Measurements from ENCODE around the gene RSPH3.
A peak's percentile ranks its signal among the peaks of the same experiment; 100 is the strongest.

Gene RSPH3

GRCh38 chr6:158999666-159000403 is at the start of gene RSPH3:
TSS of gene RSPH3 (minus strand) at chr6:159000202. CDS start at chr6:158999550, 652 bp downstream.
- Histone ChIP-seq H3K27me3 (ENCODE audit: control insufficient read depth, insufficient read depth, low read length) (no peaks in the 10 kb centered on the region), H3K27ac (ENCODE audit: low read depth, low read length) (peak within 1 kb of the TSS; percentile 82), H3K9ac (ENCODE audit: low read length) (peak within 1 kb of the TSS; percentile 78), H3K4me3 (ENCODE audit: low read length) (peak within 1 kb of the TSS; percentile 98), H3K4me1 (ENCODE audit: control insufficient read depth, insufficient read depth, low read length) (peaks cover 5% of the 10 kb centered on the region), H3K36me3 (ENCODE audit: control insufficient read depth, insufficient read depth, low read length) (no peaks in the 10 kb centered on the region)

GRCh38 chr6:159047891-159048685 is 48.1 kb upstream of the RSPH3 start:
- no peak overlapping the region for H3K9ac ChIP-seq (ENCODE audit: low read length)
- no peaks in the 10 kb centered on the region for H3K4me1 ChIP-seq (ENCODE audit: control insufficient read depth, insufficient read depth, low read length)
- no peaks in the 10 kb centered on the region for H3K27me3 ChIP-seq (ENCODE audit: control insufficient read depth, insufficient read depth, low read length)
- H3K36me3 ChIP-seq (ENCODE audit: control insufficient read depth, insufficient read depth, low read length) = no peaks in the 10 kb centered on the region
- H3K27ac ChIP-seq (ENCODE audit: low read depth, low read length) = no peak overlapping the region
- H3K4me3 ChIP-seq (ENCODE audit: low read length) = no peak overlapping the region

GRCh38 chr6:159045801-159046200 is 45.8 kb upstream of the RSPH3 start:
- Histone ChIP-seq H3K9ac (ENCODE audit: low read length) (no peak overlapping the region), H3K27ac (ENCODE audit: low read depth, low read length) (no peak overlapping the region), H3K27me3 (ENCODE audit: control insufficient read depth, insufficient read depth, low read length) (no peaks in the 10 kb centered on the region), H3K4me3 (ENCODE audit: low read length) (no peak overlapping the region), H3K4me1 (ENCODE audit: control insufficient read depth, insufficient read depth, low read length) (no peaks in the 10 kb centered on the region), H3K36me3 (ENCODE audit: control insufficient read depth, insufficient read depth, low read length) (no peaks in the 10 kb centered on the region)

GRCh38 chr6:159044899-159045727 is 45.1 kb upstream of the RSPH3 start, which contains the start of gene TAGAP:
TSS of gene TAGAP (minus strand) at chr6:159044991. CDS start at chr6:159044146, 845 bp downstream.
- Histone ChIP-seq H3K4me3 (ENCODE audit: low read length) (peak within 1 kb of the TSS; percentile 44), H3K9ac (ENCODE audit: low read length) (no peak within 1 kb of the TSS), H3K4me1 (ENCODE audit: control insufficient read depth, insufficient read depth, low read length) (no peaks in the 10 kb centered on the region), H3K27me3 (ENCODE audit: control insufficient read depth, insufficient read depth, low read length) (no peaks in the 10 kb centered on the region), H3K36me3 (ENCODE audit: control insufficient read depth, insufficient read depth, low read length) (no peaks in the 10 kb centered on the region), H3K27ac (ENCODE audit: low read depth, low read length) (no peak within 1 kb of the TSS)

DNA sequence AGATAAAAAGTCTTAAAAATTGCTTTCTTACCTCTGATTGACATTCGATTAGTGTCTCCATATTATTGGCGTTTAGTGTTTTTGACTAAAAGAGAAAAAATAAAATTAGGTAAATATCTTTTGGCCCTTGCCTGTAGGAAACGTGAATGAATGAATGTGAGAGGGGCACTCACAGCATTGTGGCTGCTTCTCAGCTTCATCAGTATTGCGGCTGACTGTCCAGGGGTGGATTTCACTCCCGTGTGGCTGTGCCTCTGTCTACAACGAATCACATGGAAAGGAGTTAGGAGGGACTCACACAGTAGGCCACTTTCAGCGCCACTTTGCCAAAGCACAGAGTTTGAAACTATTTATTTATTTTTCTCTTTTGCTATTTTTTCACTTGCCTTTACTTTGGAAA is 43.9 kb upstream of the RSPH3 start:
- no peak overlapping the region for H3K9ac ChIP-seq (ENCODE audit: low read length)
- H3K27me3 ChIP-seq (ENCODE audit: control insufficient read depth, insufficient read depth, low read length) = no peaks in the 10 kb centered on the region
- no peaks in the 10 kb centered on the region for H3K4me1 ChIP-seq (ENCODE audit: control insufficient read depth, insufficient read depth, low read length)
- H3K4me3 ChIP-seq (ENCODE audit: low read length) = peak overlapping the region; percentile 29
- no peaks in the 10 kb centered on the region for H3K36me3 ChIP-seq (ENCODE audit: control insufficient read depth, insufficient read depth, low read length)
- no peak overlapping the region for H3K27ac ChIP-seq (ENCODE audit: low read depth, low read length)

DNA sequence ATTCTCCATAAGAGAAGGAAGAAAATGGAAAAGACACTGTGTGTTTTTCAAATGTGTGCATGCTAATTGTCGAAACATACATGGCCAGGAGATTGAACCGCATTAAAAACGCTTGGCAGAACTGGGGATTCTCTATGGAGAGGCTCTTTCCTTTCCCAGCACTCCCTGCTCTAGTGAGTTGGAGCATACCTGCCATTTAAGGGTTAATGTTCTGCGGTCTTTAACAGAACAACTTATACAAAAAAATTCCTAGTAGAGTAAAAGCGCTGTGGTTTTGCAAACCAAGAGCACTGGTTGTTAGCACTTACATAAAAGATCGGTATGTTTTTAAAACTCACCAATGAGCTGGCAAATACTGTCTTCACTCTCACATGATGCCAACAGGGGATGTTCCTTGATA is 43.2 kb upstream of the RSPH3 start:
- Histone ChIP-seq H3K9ac (ENCODE audit: low read length) (no peak overlapping the region), H3K27ac (ENCODE audit: low read depth, low read length) (no peak overlapping the region), H3K4me1 (ENCODE audit: control insufficient read depth, insufficient read depth, low read length) (no peaks in the 10 kb centered on the region), H3K4me3 (ENCODE audit: low read length) (no peak overlapping the region), H3K36me3 (ENCODE audit: control insufficient read depth, insufficient read depth, low read length) (peaks cover 3% of the 10 kb centered on the region), H3K27me3 (ENCODE audit: control insufficient read depth, insufficient read depth, low read length) (no peaks in the 10 kb centered on the region)

DNA sequence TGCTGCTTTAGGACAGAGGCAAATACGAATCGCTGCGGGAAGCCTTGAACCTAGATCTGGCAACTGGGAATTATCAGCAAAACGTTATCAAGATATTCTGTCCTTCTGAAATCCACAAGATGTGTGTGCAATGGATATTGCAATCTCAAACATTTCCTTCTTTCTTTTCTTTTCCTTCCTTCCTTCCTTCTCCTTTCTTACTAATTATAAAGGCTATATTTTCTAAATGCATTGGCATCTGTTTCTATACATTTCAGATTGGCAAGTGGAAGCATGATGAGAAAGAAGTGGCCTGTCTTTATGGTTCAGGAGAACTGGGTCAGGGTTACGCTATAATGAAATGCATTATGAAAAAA is 42.8 kb upstream of the RSPH3 start:
- Histone ChIP-seq H3K27ac (ENCODE audit: low read depth, low read length) (no peak overlapping the region), H3K36me3 (ENCODE audit: control insufficient read depth, insufficient read depth, low read length) (peaks cover 4% of the 10 kb centered on the region), H3K9ac (ENCODE audit: low read length) (no peak overlapping the region), H3K4me1 (ENCODE audit: control insufficient read depth, insufficient read depth, low read length) (no peaks in the 10 kb centered on the region), H3K4me3 (ENCODE audit: low read length) (no peak overlapping the region), H3K27me3 (ENCODE audit: control insufficient read depth, insufficient read depth, low read length) (no peaks in the 10 kb centered on the region)

DNA sequence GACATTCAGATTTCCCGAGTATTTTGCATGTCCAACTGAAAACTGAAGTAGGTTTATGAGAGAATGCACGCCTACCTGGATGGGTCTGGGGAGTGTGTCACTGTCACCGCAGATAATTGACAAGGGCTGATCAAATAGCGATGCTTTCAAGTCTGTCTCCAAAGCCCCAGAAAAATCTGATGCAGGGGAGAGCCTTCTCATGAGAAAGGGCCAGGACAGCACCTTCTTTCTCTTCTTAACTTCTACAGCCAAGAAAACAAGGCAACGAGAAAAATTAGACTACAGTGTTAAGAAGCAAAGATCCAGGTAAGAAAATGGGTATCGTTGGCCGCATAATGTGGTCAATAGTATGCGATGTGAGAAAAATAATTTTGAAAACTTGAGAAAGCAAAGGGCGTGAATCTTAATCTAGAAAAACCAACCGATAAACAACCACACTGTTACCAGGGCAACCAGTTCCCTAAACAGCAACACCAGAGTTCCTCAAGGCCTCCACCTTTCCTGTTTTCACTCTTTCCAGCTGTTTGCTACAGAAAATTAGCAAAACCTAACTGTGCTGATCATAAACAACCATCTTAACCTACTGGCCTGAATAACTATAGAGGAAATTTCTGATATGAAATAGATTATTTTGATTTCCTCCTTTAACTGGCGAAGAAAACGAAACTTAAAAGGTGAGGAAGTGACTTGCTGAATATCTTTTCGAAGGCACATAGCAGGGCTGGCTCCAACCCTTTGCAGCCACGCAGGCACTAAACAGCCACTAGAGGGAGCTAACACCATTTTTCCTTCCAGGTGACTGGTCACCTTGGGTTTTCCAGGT is 42.2 kb upstream of the RSPH3 start:
- Histone ChIP-seq H3K27me3 (ENCODE audit: control insufficient read depth, insufficient read depth, low read length) (no peaks in the 10 kb centered on the region), H3K27ac (ENCODE audit: low read depth, low read length) (no peak overlapping the region), H3K4me1 (ENCODE audit: control insufficient read depth, insufficient read depth, low read length) (no peaks in the 10 kb centered on the region), H3K9ac (ENCODE audit: low read length) (no peak overlapping the region), H3K36me3 (ENCODE audit: control insufficient read depth, insufficient read depth, low read length) (peaks cover 5% of the 10 kb centered on the region), H3K4me3 (ENCODE audit: low read length) (no peak overlapping the region)

GRCh38 chr6:159041181-159041580 is 41.2 kb upstream of the RSPH3 start:
- H3K9ac ChIP-seq (ENCODE audit: low read length) = no peak overlapping the region
- no peaks in the 10 kb centered on the region for H3K27me3 ChIP-seq (ENCODE audit: control insufficient read depth, insufficient read depth, low read length)
- no peak overlapping the region for H3K4me3 ChIP-seq (ENCODE audit: low read length)
- H3K27ac ChIP-seq (ENCODE audit: low read depth, low read length) = no peak overlapping the region
- H3K4me1 ChIP-seq (ENCODE audit: control insufficient read depth, insufficient read depth, low read length) = no peaks in the 10 kb centered on the region
- peaks cover 5% of the 10 kb centered on the region for H3K36me3 ChIP-seq (ENCODE audit: control insufficient read depth, insufficient read depth, low read length)

- no peak overlapping the region for H3K9ac ChIP-seq (ENCODE audit: low read length)
- H3K4me3 ChIP-seq (ENCODE audit: low read length) = no peak overlapping the region
- no peaks in the 10 kb centered on the region for H3K4me1 ChIP-seq (ENCODE audit: control insufficient read depth, insufficient read depth, low read length)
- H3K36me3 ChIP-seq (ENCODE audit: control insufficient read depth, insufficient read depth, low read length) = peaks cover 5% of the 10 kb centered on the region
- no peak overlapping the region for H3K27ac ChIP-seq (ENCODE audit: low read depth, low read length)
- H3K27me3 ChIP-seq (ENCODE audit: control insufficient read depth, insufficient read depth, low read length) = no peaks in the 10 kb centered on the region
Observed at GRCh38 chr6:159039885-159040258, 39.9 kb upstream of the RSPH3 start.

- H3K4me1 ChIP-seq (ENCODE audit: control insufficient read depth, insufficient read depth, low read length) = no peaks in the 10 kb centered on the region
- no peaks in the 10 kb centered on the region for H3K27me3 ChIP-seq (ENCODE audit: control insufficient read depth, insufficient read depth, low read length)
- no peak overlapping the region for H3K4me3 ChIP-seq (ENCODE audit: low read length)
- peaks cover 5% of the 10 kb centered on the region for H3K36me3 ChIP-seq (ENCODE audit: control insufficient read depth, insufficient read depth, low read length)
- H3K27ac ChIP-seq (ENCODE audit: low read depth, low read length) = no peak overlapping the region
- no peak overlapping the region for H3K9ac ChIP-seq (ENCODE audit: low read length)
Observed at GRCh38 chr6:159038914-159039884, 39.2 kb upstream of the RSPH3 start.
